Mesothelial cell of epicardium (in vitro differentiated cells): ENCODE measurements around the gene GGT1. TPM values are rescaled to one million over a fixed set of nuclear protein-coding genes. Genes with fewer than 3 reads are reported as not detected.
A peak's percentile ranks its signal among the peaks of the same experiment; 100 is the strongest.
"Not testable (repeated sequence)": the region's sequence is repeated elsewhere in the genome, so short reads cannot be mapped to it uniquely, and the experiment has no call there.

Experiments used
- DNase-seq, 2 experiments: peaks; one replicate each; pipeline ENCODE4 v3.0.0; 2021; ENCODE audit warnings: low spot score in 2 of 2; ENCODE audit not compliant: unreplicated experiment in 2 of 2
- H3K27ac Mint-ChIP-seq: 2 replicates; pipeline ENCODE4 v1.8.0; 2021; ENCODE audit warnings: mixed read lengths
- H3K27me3 Mint-ChIP-seq: 2 replicates; pipeline ENCODE4 v1.8.0; 2021; ENCODE audit warnings: low read depth, mixed read lengths
- H3K36me3 Mint-ChIP-seq: 2 replicates; pipeline ENCODE4 v1.8.0; 2021; ENCODE audit warnings: mixed read lengths
- H3K4me1 Mint-ChIP-seq: 2 replicates; pipeline ENCODE4 v1.8.0; 2021; ENCODE audit warnings: mixed read lengths
- H3K4me3 Mint-ChIP-seq: 2 replicates; pipeline ENCODE4 v1.8.0; 2021; ENCODE audit warnings: mild to moderate bottlenecking, moderate library complexity, mixed read lengths
- H3K9me3 Mint-ChIP-seq: 2 replicates; pipeline ENCODE4 v1.8.0; 2021; ENCODE audit warnings: mixed read lengths
- total RNA-seq: library from RNA; stranded (reverse); gene quantifications from 3 replicates; pipeline ENCODE4 v1.2.1, GENCODE V29; 2021
- TF ChIP-seq, protein P1 (sequence below): fragments of 200-600 bp; sonication (generic); IDR thresholded peaks from one replicate; pipeline ENCODE4 v1.5.0; 2021; ENCODE audit warnings: antibody characterized with exemption; ENCODE audit not compliant: unreplicated experiment

Gene GGT1
- 16.1 to 18.2 TPM (median 17.5 TPM) in 3 replicates for total RNA-seq

DNA sequence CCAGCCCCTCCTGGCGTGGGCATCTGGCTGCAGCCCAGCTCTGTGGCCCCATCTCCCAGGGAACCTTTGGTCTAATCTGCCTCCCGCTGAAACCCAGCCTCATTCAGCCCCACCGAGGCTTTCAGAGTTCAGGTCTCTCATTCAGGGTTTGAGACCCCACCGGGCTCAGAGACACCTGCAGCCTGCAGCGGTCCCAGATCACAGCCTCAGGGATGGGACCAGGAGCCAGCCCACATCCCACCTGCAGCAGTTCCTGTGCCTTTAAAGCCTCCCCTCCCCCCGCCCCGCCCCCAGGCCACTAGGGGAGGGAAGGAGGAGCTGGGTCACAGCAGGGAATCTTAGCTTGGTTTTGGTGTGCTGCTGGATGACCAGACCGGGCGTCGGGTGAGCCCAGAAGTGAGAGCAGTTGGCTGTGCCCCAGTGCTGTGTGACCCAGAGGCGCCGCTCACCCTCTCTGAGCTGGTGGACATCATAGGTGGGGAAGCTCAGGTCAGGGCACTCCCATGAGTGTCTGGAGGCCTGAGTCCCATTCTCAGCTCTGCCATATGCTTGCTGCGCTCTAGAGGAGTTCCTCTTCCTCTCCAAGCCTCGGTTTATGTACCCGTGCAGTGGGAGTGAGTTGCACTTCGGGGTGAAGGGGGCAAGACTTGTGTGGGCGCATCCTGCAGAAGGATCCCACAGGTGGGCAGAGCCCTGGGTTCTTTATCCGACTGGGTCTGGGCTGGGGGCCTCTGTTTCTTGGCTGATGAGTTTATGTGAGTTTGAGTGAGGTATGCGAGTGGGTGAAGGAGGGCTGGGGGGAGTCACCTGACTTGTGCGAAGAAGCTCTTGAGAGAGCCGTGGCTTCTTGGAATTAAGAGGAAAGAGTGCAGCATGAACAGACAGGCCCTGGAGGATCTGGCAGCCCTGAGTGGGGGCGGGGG, at the start of gene GGT1:
Gene GGT1 (plus strand): TSS at position 347 of the 923 bp plus-strand sequence. CDS start 7,889 bp downstream, outside the sequence.
- H3K36me3 Mint-ChIP-seq, H3K27me3 Mint-ChIP-seq, DNase-seq, H3K9me3 Mint-ChIP-seq: not testable (repeated sequence)
- peak within 1 kb of the TSS; percentile 56 for H3K4me3 Mint-ChIP-seq
- H3K4me1 Mint-ChIP-seq: peaks cover 30% of the 10 kb centered on the region
- peak within 1 kb of the TSS; percentile 92 for H3K27ac Mint-ChIP-seq

DNA sequence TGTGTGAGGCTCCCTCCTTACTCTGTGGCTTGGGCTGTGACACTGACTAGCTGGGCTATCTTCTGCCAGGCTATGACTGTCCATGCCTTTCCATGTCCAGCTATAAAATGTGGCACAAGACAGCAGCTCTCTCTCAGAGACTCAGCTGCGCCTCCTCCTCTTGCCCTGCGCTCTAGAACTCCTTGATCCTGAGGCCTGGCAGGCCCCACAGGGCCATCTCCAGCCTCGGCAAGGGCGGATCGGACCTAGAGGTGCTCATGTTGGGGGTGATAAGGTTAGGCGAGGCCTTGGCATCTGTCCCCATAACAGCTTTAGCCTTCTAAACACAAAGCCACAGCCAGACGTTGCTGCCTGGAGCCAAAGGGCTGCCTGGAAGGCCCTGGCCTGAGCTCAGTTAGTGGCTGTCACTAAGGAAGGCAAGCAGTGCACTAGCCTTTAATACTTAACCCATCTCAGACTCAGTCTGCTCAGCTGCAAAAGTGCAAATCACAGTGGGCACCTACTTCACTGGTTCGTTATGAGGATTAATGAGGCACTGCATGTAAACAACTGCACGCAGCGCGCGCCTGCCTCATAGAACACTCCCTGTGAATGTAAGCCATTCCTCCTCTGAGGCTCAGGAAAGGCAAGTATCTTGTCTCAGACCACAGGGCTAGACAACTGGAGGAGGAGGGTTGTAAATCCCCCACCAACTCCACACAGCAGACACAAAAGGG, 49.2 kb upstream of the GGT1 start:
- peaks cover 38% of the 10 kb centered on the region for H3K4me1 Mint-ChIP-seq

DNA sequence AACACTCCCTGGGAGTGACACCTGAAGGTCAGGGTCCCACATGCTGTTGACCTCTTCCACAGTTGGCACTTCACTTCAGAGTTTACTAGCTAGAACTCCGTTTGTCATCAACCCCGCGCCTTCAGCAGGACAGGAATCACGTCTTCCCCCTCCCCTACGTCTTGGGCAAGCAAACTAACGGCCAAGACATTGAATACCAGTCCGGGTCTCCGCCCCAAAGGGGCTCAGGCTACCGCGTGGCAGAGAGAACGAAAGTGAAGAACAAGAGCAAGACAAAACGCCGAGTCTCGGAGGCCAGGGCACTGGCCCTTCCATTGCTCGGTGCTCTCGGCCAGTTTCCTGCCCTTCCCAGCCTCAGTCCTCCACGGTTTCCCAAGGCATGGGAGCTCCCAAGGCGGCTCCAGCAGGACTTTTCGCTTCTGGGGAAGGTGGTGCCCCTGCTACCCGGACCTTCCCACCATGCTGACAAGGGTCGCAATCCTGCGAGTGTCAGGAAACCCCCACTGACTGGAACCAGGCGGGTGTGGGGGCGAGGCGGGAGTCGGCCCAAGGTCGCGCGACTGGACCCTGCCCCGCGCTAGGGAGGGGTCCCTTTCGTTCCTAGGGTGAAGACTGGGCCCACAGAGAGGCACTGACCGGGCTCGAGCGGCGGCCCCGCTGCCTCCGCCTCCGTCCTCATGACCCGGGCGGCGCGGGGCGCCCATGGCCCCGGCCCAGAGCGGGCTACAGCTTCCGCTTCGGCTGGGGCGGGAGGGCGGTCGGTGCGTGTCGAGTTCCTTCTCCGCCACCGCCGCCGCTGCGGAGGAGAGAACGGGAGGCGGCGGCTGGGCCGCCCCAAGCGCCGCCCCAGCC, 48.5 kb upstream of the GGT1 start, which contains the start of gene GUCD1:
Gene GUCD1 (minus strand): TSS at position 826 of the 852 bp plus-strand sequence. CDS start 147 bp downstream, at position 679.
- H3K36me3 Mint-ChIP-seq: peaks cover 10% of the 10 kb centered on the region
- peak in 1 of 2 experiments; percentile 54 for DNase-seq

More for the DNA sequence above, 49.2 kb upstream of the GGT1 start:
- TF ChIP-seq, protein P1, sequence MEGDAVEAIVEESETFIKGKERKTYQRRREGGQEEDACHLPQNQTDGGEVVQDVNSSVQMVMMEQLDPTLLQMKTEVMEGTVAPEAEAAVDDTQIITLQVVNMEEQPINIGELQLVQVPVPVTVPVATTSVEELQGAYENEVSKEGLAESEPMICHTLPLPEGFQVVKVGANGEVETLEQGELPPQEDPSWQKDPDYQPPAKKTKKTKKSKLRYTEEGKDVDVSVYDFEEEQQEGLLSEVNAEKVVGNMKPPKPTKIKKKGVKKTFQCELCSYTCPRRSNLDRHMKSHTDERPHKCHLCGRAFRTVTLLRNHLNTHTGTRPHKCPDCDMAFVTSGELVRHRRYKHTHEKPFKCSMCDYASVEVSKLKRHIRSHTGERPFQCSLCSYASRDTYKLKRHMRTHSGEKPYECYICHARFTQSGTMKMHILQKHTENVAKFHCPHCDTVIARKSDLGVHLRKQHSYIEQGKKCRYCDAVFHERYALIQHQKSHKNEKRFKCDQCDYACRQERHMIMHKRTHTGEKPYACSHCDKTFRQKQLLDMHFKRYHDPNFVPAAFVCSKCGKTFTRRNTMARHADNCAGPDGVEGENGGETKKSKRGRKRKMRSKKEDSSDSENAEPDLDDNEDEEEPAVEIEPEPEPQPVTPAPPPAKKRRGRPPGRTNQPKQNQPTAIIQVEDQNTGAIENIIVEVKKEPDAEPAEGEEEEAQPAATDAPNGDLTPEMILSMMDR: no peak
- no peak for DNase-seq
- peak overlapping the region; percentile 91 for H3K4me3 Mint-ChIP-seq
- H3K27ac Mint-ChIP-seq: peak overlapping the region; percentile 97
- H3K9me3 Mint-ChIP-seq: no peaks in the 10 kb centered on the region
- H3K36me3 Mint-ChIP-seq: peaks cover 9% of the 10 kb centered on the region
- no peaks in the 10 kb centered on the region for H3K27me3 Mint-ChIP-seq

DNA sequence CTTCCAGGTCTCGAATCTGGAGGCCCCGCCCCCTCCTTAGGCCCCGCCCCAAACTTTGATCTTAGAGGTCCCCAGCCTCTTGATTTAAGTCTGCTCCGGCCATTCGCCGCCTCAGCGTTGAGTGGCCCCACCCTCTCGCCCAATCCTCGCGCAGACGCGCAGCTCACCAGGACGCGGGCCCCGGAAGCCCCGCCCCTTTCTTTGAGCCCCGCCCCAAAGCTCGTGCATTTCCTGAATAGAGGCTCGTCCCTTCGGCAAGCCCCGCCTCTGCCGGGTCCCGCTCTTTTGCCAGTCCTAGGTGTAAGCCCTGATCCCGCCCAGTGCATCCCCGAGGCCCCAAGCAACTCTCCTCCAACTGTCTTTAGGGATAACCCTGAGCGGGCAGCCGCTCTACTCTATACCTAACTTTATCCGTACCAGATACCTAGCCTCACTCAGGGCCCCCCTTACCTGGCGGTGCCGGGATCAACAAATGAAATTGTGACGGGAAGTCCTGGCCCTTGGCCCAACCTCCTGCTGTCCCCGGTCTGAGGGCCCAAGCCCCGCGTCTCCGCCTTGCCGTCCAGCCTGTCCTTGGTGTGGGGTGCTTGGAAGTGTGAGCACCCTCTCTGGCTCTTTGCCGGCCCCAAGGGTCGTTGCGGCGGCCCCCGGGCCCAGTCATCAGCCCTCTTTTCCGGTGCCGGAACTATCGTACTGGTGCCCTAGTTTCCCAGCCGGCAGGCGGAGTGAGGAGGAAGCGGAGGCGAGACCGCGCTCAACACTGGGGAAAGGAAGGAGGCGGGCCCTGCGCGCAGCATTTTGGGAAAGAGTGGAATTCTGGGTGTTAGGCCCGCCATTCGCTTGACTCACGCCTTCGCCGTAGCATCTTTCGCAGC, 47.6 kb upstream of the GGT1 start, which contains the start of gene SNRPD3:
Gene SNRPD3 (plus strand): TSS at position 835 of the 875 bp plus-strand sequence. CDS start 1,676 bp downstream, outside the sequence.
- Mint-ChIP-seq H3K9me3 (no peaks in the 10 kb centered on the region), H3K27me3 (no peaks in the 10 kb centered on the region), H3K4me1 (peaks cover 38% of the 10 kb centered on the region), H3K4me3 (peak within 1 kb of the TSS; percentile 91), H3K27ac (peak within 1 kb of the TSS; percentile 99), H3K36me3 (peaks cover 10% of the 10 kb centered on the region)
- TF ChIP-seq, protein P1: no peak
- peak; percentile 97 to 99 for DNase-seq

More for the DNA sequence above, 48.5 kb upstream of the GGT1 start, which contains the start of gene GUCD1:
- Mint-ChIP-seq H3K4me1 (peaks cover 38% of the 10 kb centered on the region), H3K9me3 (no peaks in the 10 kb centered on the region), H3K27me3 (no peaks in the 10 kb centered on the region), H3K4me3 (peak within 1 kb of the TSS; percentile 91), H3K27ac (peak within 1 kb of the TSS; percentile 99)
- TF ChIP-seq, protein P1: no peak

DNA sequence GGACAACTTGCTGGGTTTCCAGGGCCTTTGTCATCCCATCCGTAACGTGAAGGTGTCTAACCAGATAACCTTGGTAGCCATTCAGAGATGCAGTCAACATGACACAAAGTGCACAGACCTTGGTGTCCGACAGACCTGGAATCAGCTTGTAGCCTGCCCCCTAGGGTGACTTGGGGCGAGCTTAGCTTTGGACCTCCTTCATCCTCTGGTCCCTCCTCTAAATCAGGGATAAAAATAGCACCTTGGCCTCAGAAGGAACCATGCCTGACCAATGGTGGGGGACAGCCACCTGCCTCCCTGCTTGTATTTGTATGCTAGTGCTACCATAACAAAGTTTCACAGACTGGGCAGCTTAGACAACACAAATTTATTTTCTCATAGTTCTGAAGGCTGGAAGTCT, 43.5 kb upstream of the GGT1 start:
- TF ChIP-seq, protein P1: no peak
- H3K36me3 Mint-ChIP-seq: peaks cover 20% of the 10 kb centered on the region
- H3K27ac Mint-ChIP-seq: no peak overlapping the region
- no peak for DNase-seq
- no peaks in the 10 kb centered on the region for H3K9me3 Mint-ChIP-seq
- no peak overlapping the region for H3K4me3 Mint-ChIP-seq
- peaks cover 25% of the 10 kb centered on the region for H3K4me1 Mint-ChIP-seq
- no peaks in the 10 kb centered on the region for H3K27me3 Mint-ChIP-seq
